ENCODE measurements around the gene NDUFS6.

NDUFS6 gene

GRCh38 chr5:1791176-1791575, 10.0 kb upstream of the NDUFS6 start:
- H3K27me3 ChIP-seq (ENCODE audit: insufficient read depth, poor library complexity, severe bottlenecking) = no peaks in the 10 kb centered on the region
- H3K27ac ChIP-seq (replicated peaks) = no peak overlapping the region
- H3K4me3 ChIP-seq (replicated peaks; ENCODE audit: insufficient read depth, low read length) = no peak overlapping the region
- DNase-seq (ENCODE audit: low read depth in 1 of 2, low spot score in 1 of 2) = no peak
- TF ChIP-seq CTCF (IDR thresholded peaks at IDR 0.05; ENCODE audit: insufficient read depth, low read length) (no peak), REST (IDR thresholded peaks at IDR 0.05; ENCODE audit: insufficient replicate concordance, low read depth) (no peak), GABPA (IDR thresholded peaks at IDR 0.05; ENCODE audit: low read depth) (no peak), POLR2AphosphoS5 (IDR thresholded peaks at IDR 0.05; ENCODE audit: low read depth) (no peak), SPI1 (IDR thresholded peaks at IDR 0.05; ENCODE audit: borderline replicate concordance, low read depth) (no peak)

GRCh38 chr5:1792842-1793266, 8.4 kb upstream of the NDUFS6 start:
- peak overlapping the region; percentile 44; the same call in 1 of the 2 replicates for H3K27ac ChIP-seq (replicated peaks)
- no peaks in the 10 kb centered on the region for H3K27me3 ChIP-seq (ENCODE audit: insufficient read depth, poor library complexity, severe bottlenecking)
- H3K4me3 ChIP-seq (replicated peaks; ENCODE audit: insufficient read depth, low read length) = no peak overlapping the region
- 0 out of 2 replicates have a peak, but pooled peaks have one; percentile 19 for TF ChIP-seq POLR2AphosphoS5 (IDR thresholded peaks at IDR 0.05; ENCODE audit: low read depth)
- no peak for TF ChIP-seq SPI1 (IDR thresholded peaks at IDR 0.05; ENCODE audit: borderline replicate concordance, low read depth)
- TF ChIP-seq REST (IDR thresholded peaks at IDR 0.05; ENCODE audit: insufficient replicate concordance, low read depth) = no peak
- DNase-seq (ENCODE audit: low read depth in 1 of 2, low spot score in 1 of 2) = peak; percentile 54 to 73

- Histone ChIP-seq H3K4me3 (replicated peaks; ENCODE audit: insufficient read depth, low read length) (no peak overlapping the region), H3K27ac (replicated peaks) (0 out of 2 replicates have a peak overlapping the region, but pooled peaks have one; percentile 2), H3K27me3 (ENCODE audit: insufficient read depth, poor library complexity, severe bottlenecking) (no peaks in the 10 kb centered on the region)
- no peak for DNase-seq (ENCODE audit: low read depth in 1 of 2, low spot score in 1 of 2)
- TF ChIP-seq GABPA (IDR thresholded peaks at IDR 0.05; ENCODE audit: low read depth) = no peak
- no peak for TF ChIP-seq REST (IDR thresholded peaks at IDR 0.05; ENCODE audit: insufficient replicate concordance, low read depth)
- no peak for TF ChIP-seq POLR2AphosphoS5 (IDR thresholded peaks at IDR 0.05; ENCODE audit: low read depth)
- no peak for TF ChIP-seq SPI1 (IDR thresholded peaks at IDR 0.05; ENCODE audit: borderline replicate concordance, low read depth)
Observed at GRCh38 chr5:1793301-1793740, 7.9 kb upstream of the NDUFS6 start.

- no peak for DNase-seq (ENCODE audit: low read depth in 1 of 2, low spot score in 1 of 2)
- Histone ChIP-seq H3K4me3 (replicated peaks; ENCODE audit: insufficient read depth, low read length) (no peak overlapping the region), H3K27ac (replicated peaks) (no peak overlapping the region)
Observed at GRCh38 chr5:1793966-1794900, 7.0 kb upstream of the NDUFS6 start.

More at GRCh38 chr5:1793966-1794900, 7.0 kb upstream of the NDUFS6 start:
- H3K27me3 ChIP-seq (ENCODE audit: insufficient read depth, poor library complexity, severe bottlenecking) = no peaks in the 10 kb centered on the region
- TF ChIP-seq GABPA (IDR thresholded peaks at IDR 0.05; ENCODE audit: low read depth) (no peak), CTCF (IDR thresholded peaks at IDR 0.05; ENCODE audit: insufficient read depth, low read length) (no peak), REST (IDR thresholded peaks at IDR 0.05; ENCODE audit: insufficient replicate concordance, low read depth) (no peak), POLR2AphosphoS5 (IDR thresholded peaks at IDR 0.05; ENCODE audit: low read depth) (no peak), SPI1 (IDR thresholded peaks at IDR 0.05; ENCODE audit: borderline replicate concordance, low read depth) (no peak)

Measured in HL-60 (cell line).